Measurements from ENCODE around the gene GALK2.

DNA sequence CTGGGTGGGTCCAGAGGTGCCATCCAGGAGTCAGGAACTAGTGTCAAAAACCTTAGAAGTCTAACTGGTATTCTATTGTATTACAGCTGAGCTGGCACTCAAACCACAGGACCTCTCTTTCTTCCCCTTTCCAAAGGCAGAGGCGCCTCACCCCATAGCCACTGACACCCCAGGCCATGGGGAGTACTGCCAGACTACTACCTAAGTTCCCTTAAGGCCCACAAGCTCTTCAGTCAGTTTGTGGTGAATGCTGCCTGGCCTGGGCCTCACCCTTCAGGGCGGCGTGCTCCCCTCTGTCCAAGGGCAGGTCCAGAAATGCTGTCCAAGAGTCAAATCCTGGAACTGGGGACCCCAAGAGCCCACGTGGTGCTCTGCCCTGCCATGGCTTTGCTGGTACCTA is 209.9 kb downstream of the GALK2 start:
- no peak for TF ChIP-seq PRDM10 (tag by site-specific recombination; IDR thresholded peaks at IDR 0.05)
- no peak for TF ChIP-seq ZNF629 (tag by site-specific recombination; IDR thresholded peaks at IDR 0.05)
- no peak for TF ChIP-seq ZNF394 (tag by site-specific recombination; IDR thresholded peaks at IDR 0.05; ENCODE audit: borderline replicate concordance)
- TF ChIP-seq CTCF (tag by site-specific recombination; IDR thresholded peaks at IDR 0.05): no peak

Measured in HEK293 (cell line).